ENCODE results near the gene CPLANE2.

DNA sequence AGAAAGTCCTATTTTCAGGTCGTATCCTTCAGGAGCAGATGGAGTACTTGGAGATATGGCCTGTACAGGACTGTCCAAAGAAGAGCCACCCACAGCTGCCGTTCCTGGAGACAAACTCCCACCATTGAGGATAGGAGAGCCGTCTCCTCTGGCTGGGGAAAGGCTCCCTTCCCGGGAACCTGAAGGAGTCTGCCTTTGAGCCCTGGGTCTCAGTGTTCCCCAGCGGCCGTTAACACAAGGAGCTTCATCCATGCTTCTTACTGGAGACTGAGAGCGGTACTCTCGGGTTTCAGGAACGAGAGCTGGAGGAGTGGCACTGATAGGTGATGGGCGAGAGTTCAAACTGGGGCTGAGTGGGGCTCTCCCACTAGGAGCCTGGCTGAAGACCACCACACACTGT lies 14.4 kb upstream of the CPLANE2 start:
- TF ChIP-seq, protein P1, sequence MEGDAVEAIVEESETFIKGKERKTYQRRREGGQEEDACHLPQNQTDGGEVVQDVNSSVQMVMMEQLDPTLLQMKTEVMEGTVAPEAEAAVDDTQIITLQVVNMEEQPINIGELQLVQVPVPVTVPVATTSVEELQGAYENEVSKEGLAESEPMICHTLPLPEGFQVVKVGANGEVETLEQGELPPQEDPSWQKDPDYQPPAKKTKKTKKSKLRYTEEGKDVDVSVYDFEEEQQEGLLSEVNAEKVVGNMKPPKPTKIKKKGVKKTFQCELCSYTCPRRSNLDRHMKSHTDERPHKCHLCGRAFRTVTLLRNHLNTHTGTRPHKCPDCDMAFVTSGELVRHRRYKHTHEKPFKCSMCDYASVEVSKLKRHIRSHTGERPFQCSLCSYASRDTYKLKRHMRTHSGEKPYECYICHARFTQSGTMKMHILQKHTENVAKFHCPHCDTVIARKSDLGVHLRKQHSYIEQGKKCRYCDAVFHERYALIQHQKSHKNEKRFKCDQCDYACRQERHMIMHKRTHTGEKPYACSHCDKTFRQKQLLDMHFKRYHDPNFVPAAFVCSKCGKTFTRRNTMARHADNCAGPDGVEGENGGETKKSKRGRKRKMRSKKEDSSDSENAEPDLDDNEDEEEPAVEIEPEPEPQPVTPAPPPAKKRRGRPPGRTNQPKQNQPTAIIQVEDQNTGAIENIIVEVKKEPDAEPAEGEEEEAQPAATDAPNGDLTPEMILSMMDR (conservative IDR thresholded peaks at IDR 0.05; ENCODE audit: low read depth, low read length), result no peak
- TF ChIP-seq POLR2A (IDR thresholded peaks at IDR 0.05; ENCODE audit: low read depth, low read length), result no peak
- TF ChIP-seq RAD21 (IDR thresholded peaks at IDR 0.05; ENCODE audit: low read length), result no peak
- TF ChIP-seq, protein P2, sequence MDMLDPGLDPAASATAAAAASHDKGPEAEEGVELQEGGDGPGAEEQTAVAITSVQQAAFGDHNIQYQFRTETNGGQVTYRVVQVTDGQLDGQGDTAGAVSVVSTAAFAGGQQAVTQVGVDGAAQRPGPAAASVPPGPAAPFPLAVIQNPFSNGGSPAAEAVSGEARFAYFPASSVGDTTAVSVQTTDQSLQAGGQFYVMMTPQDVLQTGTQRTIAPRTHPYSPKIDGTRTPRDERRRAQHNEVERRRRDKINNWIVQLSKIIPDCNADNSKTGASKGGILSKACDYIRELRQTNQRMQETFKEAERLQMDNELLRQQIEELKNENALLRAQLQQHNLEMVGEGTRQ (IDR thresholded peaks at IDR 0.05; ENCODE audit: low read depth, low read length), result no peak
- no peak for TF ChIP-seq RFX5 (IDR thresholded peaks at IDR 0.05; ENCODE audit: low read depth, low read length)
- TF ChIP-seq RCOR1 (IDR thresholded peaks at IDR 0.05; ENCODE audit: insufficient replicate concordance, low read length), result no peak
- no peak for TF ChIP-seq MAZ (IDR thresholded peaks at IDR 0.05; ENCODE audit: borderline replicate concordance, low read depth, low read length)
- TF ChIP-seq MXI1 (IDR thresholded peaks at IDR 0.05; ENCODE audit: borderline replicate concordance, low read depth, low read length), result no peak
- no peak for TF ChIP-seq FOS (IDR thresholded peaks at IDR 0.05; ENCODE audit: low read depth, low read length)

All from IMR-90 (cell line).